HG03103 (cell line): Measurements from ENCODE around the gene GRIA3.
"Not testable (repeated sequence)": the region's sequence is repeated elsewhere in the genome, so short reads cannot be mapped to it uniquely, and the experiment has no call there.

Experiments used
- ATAC-seq: cut with Tn5 transposase; IDR thresholded peaks from one replicate; pipeline ENCODE4 v1.9.1; 2021; ENCODE audit warnings: low read depth; ENCODE audit not compliant: unreplicated experiment

GRIA3 gene

GRCh38 chrX:123337886-123338639 is 154.0 kb downstream of the GRIA3 start:
- no peak for ATAC-seq

GRCh38 chrX:123339221-123339905 is 155.3 kb downstream of the GRIA3 start:
- ATAC-seq: no peak

GRCh38 chrX:123340696-123341095 is 156.6 kb downstream of the GRIA3 start:
- ATAC-seq: no peak

GRCh38 chrX:123348468-123348867 is 164.4 kb downstream of the GRIA3 start:
- no peak for ATAC-seq

GRCh38 chrX:123350226-123350625 is 166.1 kb downstream of the GRIA3 start:
- ATAC-seq: no peak

GRCh38 chrX:123357941-123358340 is 173.9 kb downstream of the GRIA3 start:
- peak; percentile 88 for ATAC-seq

- ATAC-seq: no peak
These were observed 174.4 kb downstream of the GRIA3 start for GRCh38 chrX:123358457-123358856.

GRCh38 chrX:123361371-123361770 is 177.3 kb downstream of the GRIA3 start:
- no peak for ATAC-seq

- not testable (repeated sequence) for ATAC-seq
These were observed 202.1 kb downstream of the GRIA3 start for GRCh38 chrX:123386196-123386595.

GRCh38 chrX:123392921-123393320 is 208.8 kb downstream of the GRIA3 start:
- ATAC-seq: no peak

- ATAC-seq: no peak
These were observed 215.6 kb downstream of the GRIA3 start for GRCh38 chrX:123399709-123400108.

GRCh38 chrX:123405231-123405630 is 221.2 kb downstream of the GRIA3 start:
- no peak for ATAC-seq

GRCh38 chrX:123408821-123409737 is 225.0 kb downstream of the GRIA3 start:
- no peak for ATAC-seq

GRCh38 chrX:123422875-123423274 is 238.8 kb downstream of the GRIA3 start:
- no peak for ATAC-seq

GRCh38 chrX:123424546-123424945 is 240.5 kb downstream of the GRIA3 start:
- ATAC-seq: peak; percentile 89

- ATAC-seq: no peak
These were observed 241.4 kb downstream of the GRIA3 start for GRCh38 chrX:123425471-123425870.

GRCh38 chrX:123425904-123426303 is 241.8 kb downstream of the GRIA3 start:
- no peak for ATAC-seq

GRCh38 chrX:123432361-123433150 is 248.5 kb downstream of the GRIA3 start:
- ATAC-seq: no peak

- no peak for ATAC-seq
These were observed 252.5 kb downstream of the GRIA3 start for GRCh38 chrX:123436512-123437136.

GRCh38 chrX:123439926-123440325 is 255.8 kb downstream of the GRIA3 start:
- ATAC-seq: not testable (repeated sequence)
